SKM-1 treated with dmso at 0.1 percent for 144 hours (cell line): ENCODE results near the gene IFNG-AS1.
A peak's percentile ranks its signal among the peaks of the same experiment; 100 is the strongest.

Experiments used
- DNase-seq: peaks from one replicate; lab custom pipeline; 2025; ENCODE audit not compliant: unreplicated experiment; lab: John Stamatoyannopoulos, UW

Gene IFNG-AS1

DNA sequence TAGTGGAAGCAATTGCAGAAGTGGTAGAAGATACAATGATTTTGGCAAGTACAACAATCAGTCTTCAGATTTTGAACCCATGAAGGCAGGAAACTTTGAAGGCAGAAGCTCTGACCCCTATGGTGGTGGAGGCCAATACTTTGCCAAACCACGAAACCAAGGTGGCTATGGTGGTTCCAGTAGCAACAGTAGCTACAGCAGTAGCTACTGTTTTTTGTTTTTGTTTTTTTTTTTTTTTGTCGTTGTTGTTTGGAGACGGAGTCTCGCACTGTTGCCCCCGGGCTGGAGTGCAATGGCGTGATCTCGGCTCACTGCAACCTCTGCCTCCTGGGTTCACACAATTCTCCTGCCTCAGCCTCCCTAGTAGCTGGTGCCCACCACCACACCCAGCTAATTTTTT lies 47.4 kb downstream of the IFNG-AS1 start:
- no peak for DNase-seq

DNA sequence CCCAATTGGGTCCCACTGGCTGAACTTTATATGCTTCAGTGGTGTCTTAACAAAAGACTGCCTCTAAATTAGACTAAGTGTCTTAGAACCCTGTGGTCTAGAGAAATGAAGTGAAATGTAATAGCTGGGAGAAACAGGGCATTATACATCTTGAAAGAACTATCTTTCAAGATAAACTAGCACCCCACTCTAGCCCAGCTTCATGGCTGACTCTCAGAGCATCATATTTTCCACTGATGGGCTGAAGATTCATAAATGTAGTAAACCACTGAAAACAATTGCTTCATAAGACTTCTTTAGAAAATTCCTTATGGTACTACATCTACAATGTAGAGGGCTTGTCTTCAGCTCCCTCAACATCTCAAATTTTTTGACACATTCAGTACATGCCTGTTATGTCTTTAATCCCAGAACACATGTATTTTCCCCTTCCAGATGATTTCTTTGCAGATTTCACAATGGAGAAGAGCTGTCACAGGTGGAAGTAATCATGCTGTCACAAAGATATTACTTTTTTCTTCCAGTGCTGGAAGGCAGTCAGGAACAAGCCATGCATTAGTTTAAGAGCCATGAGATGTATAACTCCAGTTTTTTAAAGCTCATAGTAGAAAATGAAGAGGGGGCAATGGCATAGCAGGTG lies 48.5 kb downstream of the IFNG-AS1 start:
- no peak for DNase-seq

DNA sequence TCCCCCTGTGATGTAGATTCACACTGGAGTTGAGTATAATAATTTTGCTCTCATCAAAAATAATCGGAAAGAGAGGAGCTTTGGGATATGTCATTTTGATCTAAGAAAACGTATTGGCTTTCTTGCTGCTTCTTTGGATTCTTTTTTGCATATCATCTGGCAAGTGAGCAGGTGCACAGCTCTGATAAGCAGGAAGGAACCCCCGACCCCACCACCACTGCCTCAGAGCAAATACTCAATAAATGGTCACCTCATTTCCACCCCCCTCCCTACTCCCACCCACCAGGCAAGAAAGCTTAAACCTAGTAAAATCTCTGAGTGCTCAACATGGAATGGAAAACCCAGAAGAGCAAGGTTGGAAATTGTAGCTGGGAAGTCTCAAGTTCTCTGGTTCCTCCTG lies 49.4 kb downstream of the IFNG-AS1 start:
- no peak for DNase-seq

DNA sequence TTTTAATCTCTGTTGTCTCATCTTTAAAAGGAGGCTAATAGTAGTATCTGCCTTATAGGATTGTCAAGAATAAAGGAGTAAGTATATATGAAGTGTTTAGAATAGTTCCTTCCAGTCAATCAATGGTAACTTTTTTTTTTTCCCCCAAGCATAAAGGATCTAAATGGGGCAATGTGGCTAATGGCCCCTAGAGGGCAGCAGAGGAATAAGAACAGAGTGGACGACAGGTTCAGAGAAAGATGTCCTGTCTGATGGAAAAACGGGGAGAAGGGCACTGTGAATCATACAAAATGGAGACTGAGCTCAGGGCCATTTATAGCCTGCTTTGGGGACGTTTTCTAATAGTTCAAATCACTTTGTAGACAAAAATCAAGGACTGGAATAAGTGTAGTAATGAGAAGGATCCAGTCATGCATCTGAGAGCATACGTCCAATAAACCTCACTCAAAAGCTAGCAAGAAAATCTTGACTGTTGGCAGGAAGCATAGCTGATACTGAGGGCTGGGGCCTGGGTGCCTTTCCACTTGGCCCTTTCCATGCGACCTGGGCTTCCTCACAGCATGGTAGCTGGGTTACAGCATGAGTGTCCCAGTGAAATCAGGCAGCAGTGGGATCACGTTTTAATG lies 51.3 kb downstream of the IFNG-AS1 start:
- peak; percentile 15 for DNase-seq

DNA sequence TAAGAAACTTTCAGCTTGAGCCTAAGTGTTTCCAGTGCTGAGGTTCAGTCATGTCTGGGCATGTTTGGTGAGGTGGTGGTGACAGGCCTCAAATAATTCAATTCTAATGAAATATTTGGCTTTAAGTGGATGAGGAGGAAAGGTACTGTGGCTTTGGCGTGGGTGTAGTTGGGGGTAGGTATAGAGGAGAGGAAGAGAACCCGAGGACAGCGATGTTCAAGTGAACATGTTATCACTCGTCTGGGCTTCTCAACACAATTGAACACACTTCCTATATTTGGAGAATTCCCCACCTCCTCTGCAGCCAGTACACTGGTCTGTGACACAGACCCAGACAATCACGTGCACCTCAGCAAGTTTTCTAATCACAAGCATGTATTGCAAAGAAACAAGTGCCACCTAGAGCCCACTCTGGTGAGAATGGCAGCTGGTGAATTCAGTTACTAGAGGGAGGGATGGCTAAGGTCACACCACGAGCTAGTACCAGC lies 53.0 kb downstream of the IFNG-AS1 start:
- no peak for DNase-seq

DNA sequence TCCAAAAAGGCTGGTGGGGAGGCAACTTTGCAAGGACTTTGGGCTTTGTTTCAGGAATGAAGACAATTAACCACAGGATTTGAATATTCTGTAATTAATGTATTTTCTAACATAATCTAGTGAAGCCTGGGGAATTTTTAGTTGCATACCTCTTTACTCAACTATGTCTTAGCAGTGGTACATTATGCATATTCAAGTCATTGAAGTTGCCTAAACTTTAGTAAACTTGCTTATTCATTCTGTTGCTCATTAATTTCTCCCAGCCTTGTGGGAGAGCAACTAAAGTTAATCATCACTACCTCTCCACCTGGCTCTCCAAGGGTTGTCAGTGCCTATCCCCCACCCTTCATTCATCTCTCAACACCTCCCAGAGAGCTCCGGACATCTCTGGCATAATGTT lies 54.2 kb downstream of the IFNG-AS1 start:
- no peak for DNase-seq

DNA sequence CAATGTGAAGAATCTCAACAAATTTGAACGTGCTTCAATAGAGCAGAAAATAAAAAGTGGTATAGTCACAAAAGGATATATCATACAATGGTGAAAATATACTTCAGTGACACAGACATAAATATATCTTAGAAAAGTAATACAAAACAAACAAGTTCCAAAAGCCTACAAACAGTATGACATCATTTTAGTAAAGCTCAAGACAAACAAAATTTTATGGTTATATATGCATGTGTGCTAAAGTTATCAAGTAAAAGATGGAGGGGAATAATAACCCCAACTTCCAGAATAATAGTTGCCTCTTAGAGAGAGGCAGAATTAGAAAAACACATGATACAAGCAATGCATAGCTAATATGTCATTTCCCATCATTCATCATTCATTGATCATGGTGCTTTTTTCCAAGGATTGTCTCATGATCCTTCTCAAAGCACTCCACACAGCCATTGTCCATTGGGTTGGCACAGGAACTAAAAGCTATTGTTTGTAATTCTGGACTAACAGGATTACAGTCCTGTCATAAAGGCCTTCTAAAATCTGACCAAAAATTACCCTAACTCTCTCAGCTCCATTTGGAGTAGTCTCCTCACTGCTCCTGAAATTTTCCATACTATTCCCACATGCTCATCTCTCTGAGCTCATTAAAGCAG lies 59.5 kb downstream of the IFNG-AS1 start:
- no peak for DNase-seq

DNA sequence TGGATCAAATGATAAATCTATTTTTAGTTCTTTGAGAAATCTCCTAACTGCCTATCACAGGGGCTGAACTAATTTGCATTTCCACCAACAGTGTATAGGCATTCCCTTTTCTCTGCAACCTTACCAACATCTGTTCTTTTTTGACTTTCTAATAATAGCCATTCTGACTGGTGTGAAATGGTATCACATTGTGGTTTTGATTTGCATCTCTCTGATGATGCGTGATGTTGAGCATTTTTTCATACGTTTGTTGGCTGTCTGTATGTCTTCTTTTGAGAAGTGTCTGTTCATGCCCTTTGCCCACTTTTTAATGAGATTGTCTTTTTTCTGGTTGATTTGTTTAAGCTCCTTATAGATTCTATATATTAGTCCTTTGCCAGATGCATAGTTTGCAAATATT lies 67.1 kb downstream of the IFNG-AS1 start:
- no peak for DNase-seq

DNA sequence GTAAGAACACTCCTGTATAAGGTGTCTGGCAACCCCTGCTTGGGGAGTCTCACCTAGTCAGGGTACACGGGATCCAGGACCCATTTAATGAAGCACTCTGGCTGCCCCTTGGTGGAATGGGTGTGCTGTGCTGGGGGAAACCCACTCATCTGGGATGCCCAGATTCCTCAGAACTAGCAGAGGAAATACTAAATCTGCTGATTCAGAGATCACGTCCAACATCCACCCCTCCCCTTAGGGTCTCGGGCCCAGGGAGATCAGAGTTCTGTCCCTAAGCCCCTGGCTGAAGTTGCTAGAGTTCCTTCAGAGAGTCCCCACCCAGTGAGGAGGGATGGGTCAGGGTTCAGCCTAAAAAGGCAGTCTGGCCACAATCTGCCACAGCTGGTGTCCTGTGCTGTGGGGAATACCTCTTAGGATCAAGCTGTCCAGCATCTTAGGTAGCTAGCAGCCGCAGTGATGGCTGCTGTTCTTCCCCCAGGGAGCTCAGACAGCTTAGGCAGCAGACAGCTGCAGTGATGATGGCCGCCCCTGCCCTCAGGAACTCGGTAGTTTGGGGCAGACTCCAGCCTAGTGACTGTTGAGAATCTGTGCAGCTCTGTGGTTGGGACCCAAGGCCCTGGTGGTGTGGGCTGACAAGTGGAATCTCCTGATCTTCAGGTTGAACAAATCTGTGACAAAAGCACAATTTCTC lies 74.8 kb downstream of the IFNG-AS1 start:
- DNase-seq: no peak

DNA sequence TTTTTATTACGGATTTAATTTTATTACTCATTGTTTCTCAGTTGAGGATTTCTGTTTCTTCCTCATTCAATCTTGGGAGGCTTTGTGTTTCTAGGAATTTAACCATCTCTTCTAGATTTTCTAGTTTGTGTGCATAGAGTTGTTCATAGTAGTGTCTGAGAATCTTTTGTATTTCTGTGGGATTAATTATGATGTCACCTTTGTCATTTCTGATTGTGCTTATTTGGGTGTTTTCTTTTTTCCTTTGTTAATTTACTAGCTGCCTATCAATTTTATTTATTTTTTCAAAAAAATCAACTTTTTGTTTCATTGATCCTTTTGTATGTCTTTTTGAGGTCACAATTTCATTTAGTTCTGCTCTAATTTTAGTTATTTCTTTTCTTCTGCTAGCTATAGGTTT lies 75.9 kb downstream of the IFNG-AS1 start:
- no peak for DNase-seq

DNA sequence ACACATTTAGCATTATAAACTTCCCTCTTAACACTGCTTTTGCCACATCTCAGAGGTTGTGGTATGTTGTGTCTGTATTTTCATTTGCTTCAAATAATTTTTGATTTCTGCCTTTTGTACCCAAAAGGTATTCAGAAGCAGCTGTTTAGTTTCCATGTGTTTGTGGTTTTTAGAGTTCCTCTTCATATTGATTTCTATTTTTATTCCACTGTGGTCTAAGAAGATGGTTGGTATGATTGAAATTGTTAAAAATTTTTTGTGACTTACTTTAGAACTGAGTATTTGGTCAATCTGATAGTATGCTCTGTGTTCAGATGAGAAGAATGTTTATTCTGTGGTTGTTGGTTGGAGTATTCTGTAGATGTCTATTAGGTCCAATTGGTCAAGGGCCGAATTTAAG lies 76.4 kb downstream of the IFNG-AS1 start:
- no peak for DNase-seq

DNA sequence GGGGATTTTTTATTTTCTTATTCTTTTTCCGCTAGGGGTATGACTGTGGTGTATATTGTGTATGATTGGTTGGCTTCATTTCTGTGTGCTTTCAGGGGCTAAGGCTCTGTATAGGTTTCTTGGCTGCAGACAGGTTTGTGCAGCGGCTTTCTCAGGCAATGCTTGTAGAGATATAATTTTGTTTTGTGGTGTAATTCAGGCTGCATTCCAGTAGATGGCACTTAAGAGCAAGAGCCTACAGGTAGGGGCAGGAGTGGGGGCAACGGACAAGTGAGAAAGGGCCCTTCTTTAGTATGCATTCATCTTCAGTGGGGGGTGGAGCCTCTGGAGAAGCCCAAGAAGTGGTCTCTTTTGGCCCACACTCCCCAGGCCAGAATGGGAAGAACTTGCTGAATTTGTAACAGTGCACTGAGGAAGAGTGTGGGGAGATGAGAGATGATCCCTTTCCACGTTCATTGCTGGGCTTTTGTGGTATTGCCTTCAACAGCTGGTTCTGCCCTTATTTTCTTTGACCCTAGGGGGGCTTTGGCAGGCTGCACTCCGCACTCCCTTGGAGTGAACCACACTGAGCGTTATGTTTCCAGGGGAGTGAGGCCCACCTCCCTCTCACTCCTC lies 78.6 kb downstream of the IFNG-AS1 start:
- no peak for DNase-seq

DNA sequence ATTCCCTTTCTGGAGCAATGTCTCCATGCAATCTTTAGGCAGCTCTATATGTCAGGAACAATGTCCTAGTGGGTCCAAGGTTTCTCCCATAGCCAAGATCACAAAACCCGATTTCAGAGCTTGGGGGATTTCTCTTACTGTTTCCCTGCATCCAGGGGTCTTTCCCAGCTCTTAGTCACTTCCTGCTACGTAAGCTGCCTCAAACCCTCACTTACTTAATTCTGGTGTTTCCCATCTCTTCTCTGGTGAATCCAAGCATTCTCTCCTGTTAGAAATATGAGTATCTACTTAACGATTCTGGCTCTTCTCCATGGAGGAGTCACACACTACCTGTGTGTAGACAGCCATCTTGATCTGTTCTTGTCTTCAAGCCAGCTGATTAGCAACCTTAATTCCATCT lies 80.0 kb downstream of the IFNG-AS1 start:
- no peak for DNase-seq
